ENCODE measurements around the gene TEF.

- TF ChIP-seq, protein P1, sequence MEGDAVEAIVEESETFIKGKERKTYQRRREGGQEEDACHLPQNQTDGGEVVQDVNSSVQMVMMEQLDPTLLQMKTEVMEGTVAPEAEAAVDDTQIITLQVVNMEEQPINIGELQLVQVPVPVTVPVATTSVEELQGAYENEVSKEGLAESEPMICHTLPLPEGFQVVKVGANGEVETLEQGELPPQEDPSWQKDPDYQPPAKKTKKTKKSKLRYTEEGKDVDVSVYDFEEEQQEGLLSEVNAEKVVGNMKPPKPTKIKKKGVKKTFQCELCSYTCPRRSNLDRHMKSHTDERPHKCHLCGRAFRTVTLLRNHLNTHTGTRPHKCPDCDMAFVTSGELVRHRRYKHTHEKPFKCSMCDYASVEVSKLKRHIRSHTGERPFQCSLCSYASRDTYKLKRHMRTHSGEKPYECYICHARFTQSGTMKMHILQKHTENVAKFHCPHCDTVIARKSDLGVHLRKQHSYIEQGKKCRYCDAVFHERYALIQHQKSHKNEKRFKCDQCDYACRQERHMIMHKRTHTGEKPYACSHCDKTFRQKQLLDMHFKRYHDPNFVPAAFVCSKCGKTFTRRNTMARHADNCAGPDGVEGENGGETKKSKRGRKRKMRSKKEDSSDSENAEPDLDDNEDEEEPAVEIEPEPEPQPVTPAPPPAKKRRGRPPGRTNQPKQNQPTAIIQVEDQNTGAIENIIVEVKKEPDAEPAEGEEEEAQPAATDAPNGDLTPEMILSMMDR (IDR thresholded peaks at IDR 0.05; ENCODE audit: low read length): no peak
- TF ChIP-seq EZH2 (optimal IDR thresholded peaks at IDR 0.05; ENCODE audit: low read depth, low read length) (no peak), EZH2phosphoT487 (IDR thresholded peaks at IDR 0.05; ENCODE audit: low read length) (no peak)
Measured at GRCh38 chr22:41360126-41360525, 21.6 kb upstream of the TEF start.

Measured in MM.1S (cell line).